Measurements from ENCODE around the gene GLRA1. TPM values are rescaled to one million over a fixed set of nuclear protein-coding genes. Genes with fewer than 3 reads are reported as not detected.
A peak's percentile ranks its signal among the peaks of the same experiment; 100 is the strongest.
"Not testable (repeated sequence)": the region's sequence is repeated elsewhere in the genome, so short reads cannot be mapped to it uniquely, and the experiment has no call there.

The GLRA1 gene
- total and polyA plus RNA-seq, 3 experiments from 2014 or later, result not detected

DNA sequence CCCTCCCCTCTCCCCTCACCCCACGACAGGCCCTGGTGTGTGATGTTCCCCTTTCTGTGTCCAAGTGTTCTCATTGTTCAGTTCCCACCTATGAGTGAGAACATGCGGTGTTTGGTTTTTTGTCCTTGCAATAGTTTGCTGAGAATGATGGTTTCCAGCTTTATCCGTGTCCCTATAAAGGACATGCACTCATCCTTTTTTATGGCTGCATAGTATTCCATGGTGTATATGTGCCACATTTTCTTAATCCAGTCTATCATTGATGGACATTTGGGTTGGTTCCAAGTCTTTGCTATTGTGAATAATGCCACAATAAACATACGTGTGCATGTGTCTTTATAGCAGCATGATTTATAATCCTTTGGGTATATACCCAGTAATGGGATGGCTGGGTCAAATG lies 63.8 kb downstream of the GLRA1 start:
- H3K27me3 ChIP-seq (ENCODE audit: insufficient read depth, low read length, poor library complexity, severe bottlenecking); CTCF ChIA-PET; H3K27me3 Mint-ChIP-seq; H3K36me3 ChIP-seq (ENCODE audit: insufficient read depth, low read length); DNase-seq; H3K9me3 ChIP-seq (ENCODE audit: low read length); H3K9me3 Mint-ChIP-seq; H3K4me1 Mint-ChIP-seq; POLR2A ChIA-PET; H3K36me3 Mint-ChIP-seq; H3K4me3 Mint-ChIP-seq; H3K4me3 ChIP-seq (ENCODE audit: low read length); H3K27ac ChIP-seq (ENCODE audit: low read depth, low read length); H3K4me1 ChIP-seq (ENCODE audit: insufficient read depth, low read length); H3K27ac Mint-ChIP-seq: not testable (repeated sequence)

DNA sequence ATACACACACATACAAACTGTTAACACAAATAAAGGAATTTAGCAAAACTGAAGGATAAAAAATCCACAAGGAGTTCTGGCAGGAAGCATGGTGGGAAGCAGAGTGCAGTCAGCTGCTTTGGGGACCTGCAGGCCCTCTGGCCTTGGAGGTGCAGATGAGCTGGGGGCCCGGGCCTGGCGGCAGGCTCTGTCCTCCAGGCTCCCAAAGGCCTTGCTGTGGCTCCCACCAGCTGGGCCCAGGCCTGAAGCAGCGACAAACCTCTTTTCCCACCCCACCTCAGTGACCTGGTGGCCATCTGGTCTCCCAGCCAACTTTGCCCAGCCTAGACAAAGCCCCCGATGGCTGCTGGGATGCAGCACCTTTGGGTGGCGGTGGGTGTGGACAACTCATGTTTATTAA lies 67.8 kb downstream of the GLRA1 start:
- no peaks in the 10 kb centered on the region for H3K4me1 ChIP-seq (ENCODE audit: insufficient read depth, low read length)
- Mint-ChIP-seq H3K9me3 (peaks cover 0 to 4% (median 0%) of the 10 kb centered on the region in 5 donors), H3K27ac (no peak overlapping the region), H3K4me3 (no peak overlapping the region), H3K36me3 (peaks cover 0 to 9% (median 0%) of the 10 kb centered on the region in 3 donors), H3K4me1 (peaks cover 0 to 2% (median 0%) of the 10 kb centered on the region in 3 donors), H3K27me3 (peaks cover 0 to 3% of the 10 kb centered on the region in 2 donors)
- no peaks in the 10 kb centered on the region for H3K36me3 ChIP-seq (ENCODE audit: insufficient read depth, low read length)
- ChIA-PET POLR2A (no interaction called here), CTCF (no interaction called here)
- DNase-seq, result no peak
- no peaks in the 10 kb centered on the region for H3K9me3 ChIP-seq (ENCODE audit: low read length)
- H3K4me3 ChIP-seq (ENCODE audit: low read length), result no peak overlapping the region
- no peaks in the 10 kb centered on the region for H3K27me3 ChIP-seq (ENCODE audit: insufficient read depth, low read length, poor library complexity, severe bottlenecking)
- no peak overlapping the region for H3K27ac ChIP-seq (ENCODE audit: low read depth, low read length)

DNA sequence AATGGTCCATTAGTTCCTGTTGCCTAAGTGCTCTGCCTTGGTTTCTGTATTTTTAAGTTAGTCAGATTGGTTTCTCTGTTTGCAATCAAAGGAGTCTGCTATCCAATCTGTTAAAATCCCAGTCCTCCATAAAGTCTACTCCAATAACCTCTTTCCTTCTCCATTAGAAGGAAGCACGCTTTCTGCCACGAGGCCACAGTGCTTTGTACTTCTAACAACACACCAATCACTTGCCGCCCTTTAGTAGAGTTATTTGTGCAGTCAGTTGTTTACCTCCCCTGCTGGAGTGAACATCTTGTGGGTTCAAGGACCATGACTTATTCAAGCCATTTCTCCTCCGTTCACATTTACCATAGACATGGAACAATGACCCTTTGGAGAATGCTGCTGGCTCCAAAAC lies 69.0 kb downstream of the GLRA1 start:
- DNase-seq, result no peak
- Mint-ChIP-seq H3K27me3 (peaks cover 0 to 3% of the 10 kb centered on the region in 2 donors), H3K27ac (peak overlapping the region in 2 of 8 donors; percentile 13 to 48), H3K36me3 (peaks cover 0 to 9% (median 0%) of the 10 kb centered on the region in 3 donors), H3K4me3 (no peak overlapping the region), H3K9me3 (no peaks in the 10 kb centered on the region), H3K4me1 (peaks cover 0 to 2% (median 0%) of the 10 kb centered on the region in 3 donors)
- Histone ChIP-seq H3K27me3 (ENCODE audit: insufficient read depth, low read length, poor library complexity, severe bottlenecking) (no peaks in the 10 kb centered on the region), H3K36me3 (ENCODE audit: insufficient read depth, low read length) (no peaks in the 10 kb centered on the region), H3K9me3 (ENCODE audit: low read length) (no peaks in the 10 kb centered on the region), H3K4me3 (ENCODE audit: low read length) (no peak overlapping the region), H3K27ac (ENCODE audit: low read depth, low read length) (no peak overlapping the region), H3K4me1 (ENCODE audit: insufficient read depth, low read length) (no peaks in the 10 kb centered on the region)
- ChIA-PET POLR2A (no interaction called here), CTCF (no interaction called here)

DNA sequence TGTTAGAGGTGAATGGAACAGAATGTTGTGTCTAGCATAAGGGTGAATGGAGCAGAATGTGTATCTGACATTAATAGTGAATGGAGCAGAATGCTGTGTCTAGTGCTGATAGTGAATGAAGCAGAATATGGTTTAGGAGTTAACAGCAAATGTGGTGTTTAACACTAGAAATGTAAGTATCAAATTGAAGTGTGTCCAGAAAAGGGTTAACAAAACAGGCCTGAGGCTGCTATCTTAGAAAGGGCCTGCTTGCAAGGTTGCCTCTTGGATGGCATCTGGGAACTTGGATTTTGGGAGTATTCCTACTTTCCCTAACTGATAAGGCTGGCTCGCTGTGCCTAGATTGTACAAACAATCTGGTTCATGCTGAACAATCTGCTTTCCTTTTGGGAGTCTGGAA lies 76.8 kb downstream of the GLRA1 start:
- Mint-ChIP-seq H3K4me3 (no peak overlapping the region), H3K4me1 (no peaks in the 10 kb centered on the region), H3K27me3 (no peaks in the 10 kb centered on the region), H3K27ac (no peak overlapping the region), H3K36me3 (no peaks in the 10 kb centered on the region), H3K9me3 (peaks cover 0 to 4% (median 1%) of the 10 kb centered on the region in 5 donors)
- ChIA-PET CTCF (no interaction called here), POLR2A (no interaction called here)
- Histone ChIP-seq H3K36me3 (ENCODE audit: insufficient read depth, low read length) (no peaks in the 10 kb centered on the region), H3K27me3 (ENCODE audit: insufficient read depth, low read length, poor library complexity, severe bottlenecking) (no peaks in the 10 kb centered on the region), H3K9me3 (ENCODE audit: low read length) (no peaks in the 10 kb centered on the region), H3K27ac (ENCODE audit: low read depth, low read length) (no peak overlapping the region), H3K4me3 (ENCODE audit: low read length) (no peak overlapping the region), H3K4me1 (ENCODE audit: insufficient read depth, low read length) (no peaks in the 10 kb centered on the region)
- DNase-seq, result no peak

DNA sequence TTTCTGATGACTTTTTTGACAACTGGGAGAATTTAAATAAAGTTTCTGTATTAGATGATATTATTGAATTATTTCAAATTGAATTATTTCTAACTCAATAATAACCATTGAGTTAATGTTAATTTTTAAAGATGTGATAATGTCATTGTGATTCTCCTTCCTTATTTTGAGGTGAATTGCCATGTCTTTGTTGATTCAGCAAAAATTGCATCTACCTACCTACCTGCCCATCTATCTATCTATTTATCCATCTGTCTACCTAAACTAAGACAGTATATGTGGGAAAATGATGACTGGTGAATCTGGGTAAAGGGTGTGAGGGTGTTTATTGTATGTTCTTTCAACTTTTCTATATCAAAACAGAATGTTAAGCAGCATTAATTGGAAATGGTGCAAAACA lies 77.9 kb downstream of the GLRA1 start:
- no peaks in the 10 kb centered on the region for H3K27me3 Mint-ChIP-seq
- no peaks in the 10 kb centered on the region for H3K36me3 Mint-ChIP-seq
- no peaks in the 10 kb centered on the region for H3K4me1 Mint-ChIP-seq
- H3K27ac Mint-ChIP-seq, result no peak overlapping the region
- Histone ChIP-seq H3K27ac (ENCODE audit: low read depth, low read length) (no peak overlapping the region), H3K9me3 (ENCODE audit: low read length) (no peaks in the 10 kb centered on the region), H3K4me3 (ENCODE audit: low read length) (no peak overlapping the region), H3K4me1 (ENCODE audit: insufficient read depth, low read length) (no peaks in the 10 kb centered on the region), H3K27me3 (ENCODE audit: insufficient read depth, low read length, poor library complexity, severe bottlenecking) (no peaks in the 10 kb centered on the region), H3K36me3 (ENCODE audit: insufficient read depth, low read length) (no peaks in the 10 kb centered on the region)
- peaks cover 0 to 6% (median 1%) of the 10 kb centered on the region in 5 donors for H3K9me3 Mint-ChIP-seq
- no peak for DNase-seq
- ChIA-PET CTCF (no interaction called here), POLR2A (no interaction called here)
- H3K4me3 Mint-ChIP-seq, result no peak overlapping the region

DNA sequence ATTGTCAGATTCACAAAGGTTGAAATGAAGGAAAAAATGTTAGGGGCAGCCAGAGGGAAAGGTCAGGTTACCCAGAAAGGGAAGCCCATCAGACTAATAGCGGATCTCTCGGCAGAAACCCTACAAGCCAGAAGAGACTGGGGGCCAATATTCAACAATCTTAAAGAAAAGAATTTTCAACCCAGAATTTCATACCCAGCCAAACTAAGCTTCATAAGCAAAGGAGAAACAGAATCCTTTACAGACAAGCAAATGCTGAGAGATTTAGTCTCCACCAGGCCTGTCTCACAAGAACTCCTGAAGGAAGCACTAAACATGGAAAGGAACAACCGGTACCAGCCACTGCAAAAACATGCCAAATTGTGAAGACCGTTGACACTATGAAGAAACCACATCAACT lies 91.8 kb downstream of the GLRA1 start:
- H3K36me3 ChIP-seq (ENCODE audit: insufficient read depth, low read length); H3K9me3 ChIP-seq (ENCODE audit: low read length); POLR2A ChIA-PET; DNase-seq; H3K27me3 Mint-ChIP-seq; H3K27me3 ChIP-seq (ENCODE audit: insufficient read depth, low read length, poor library complexity, severe bottlenecking); H3K4me3 Mint-ChIP-seq; H3K4me3 ChIP-seq (ENCODE audit: low read length); H3K27ac ChIP-seq (ENCODE audit: low read depth, low read length): not testable (repeated sequence)
- H3K9me3 Mint-ChIP-seq, result peaks cover 29 to 73% (median 64%) of the 10 kb centered on the region in 5 donors
- H3K36me3 Mint-ChIP-seq, result peaks cover 6 to 57% (median 15%) of the 10 kb centered on the region in 3 donors
- H3K27ac Mint-ChIP-seq, result peak overlapping the region in 1 of 8 donors; percentile 6
- peaks cover 20 to 23% (median 22%) of the 10 kb centered on the region in 3 donors for H3K4me1 Mint-ChIP-seq
- CTCF ChIA-PET, result interaction anchor here (9.0 kb wide), 1 partner anchor 311 kb away, joined by 147 read pairs; no protein-coding TSS in a partner anchor
- peaks cover 16% of the 10 kb centered on the region for H3K4me1 ChIP-seq (ENCODE audit: insufficient read depth, low read length)

DNA sequence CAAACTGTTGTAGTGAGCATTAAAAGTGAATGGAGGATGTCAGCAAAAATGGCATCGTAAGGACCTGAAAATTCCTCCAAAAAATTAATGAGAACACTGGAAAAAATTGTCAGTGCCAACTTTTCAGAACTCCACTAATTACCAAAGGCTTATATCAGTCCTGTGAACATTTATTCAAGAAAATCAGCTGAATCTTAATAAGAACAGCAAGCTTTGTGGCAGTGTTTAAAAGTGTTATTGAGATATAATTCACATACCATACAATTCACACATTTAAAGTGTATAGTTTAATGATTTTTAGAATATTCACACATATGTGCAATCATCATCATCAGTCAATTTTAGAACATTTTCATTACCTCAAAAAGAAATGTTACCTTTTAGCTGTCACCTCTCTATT lies 95.3 kb downstream of the GLRA1 start:
- peaks cover 7% of the 10 kb centered on the region for H3K9me3 ChIP-seq (ENCODE audit: low read length)
- ChIA-PET CTCF (interaction anchor here (9.0 kb wide), 1 partner anchor 314 kb away, joined by 147 read pairs; no protein-coding TSS in a partner anchor), POLR2A (no interaction called here)
- Mint-ChIP-seq H3K9me3 (peaks cover 22 to 39% (median 35%) of the 10 kb centered on the region in 5 donors), H3K4me1 (peaks cover 22 to 23% (median 22%) of the 10 kb centered on the region in 3 donors), H3K36me3 (peaks cover 8 to 38% (median 18%) of the 10 kb centered on the region in 3 donors), H3K27me3 (peaks cover 0 to 3% of the 10 kb centered on the region in 2 donors), H3K27ac (no peak overlapping the region), H3K4me3 (no peak overlapping the region)
- no peak for DNase-seq
- no peaks in the 10 kb centered on the region for H3K36me3 ChIP-seq (ENCODE audit: insufficient read depth, low read length)
- no peak overlapping the region for H3K4me3 ChIP-seq (ENCODE audit: low read length)
- H3K27me3 ChIP-seq (ENCODE audit: insufficient read depth, low read length, poor library complexity, severe bottlenecking), result no peaks in the 10 kb centered on the region
- peaks cover 16% of the 10 kb centered on the region for H3K4me1 ChIP-seq (ENCODE audit: insufficient read depth, low read length)
- no peak overlapping the region for H3K27ac ChIP-seq (ENCODE audit: low read depth, low read length)

DNA sequence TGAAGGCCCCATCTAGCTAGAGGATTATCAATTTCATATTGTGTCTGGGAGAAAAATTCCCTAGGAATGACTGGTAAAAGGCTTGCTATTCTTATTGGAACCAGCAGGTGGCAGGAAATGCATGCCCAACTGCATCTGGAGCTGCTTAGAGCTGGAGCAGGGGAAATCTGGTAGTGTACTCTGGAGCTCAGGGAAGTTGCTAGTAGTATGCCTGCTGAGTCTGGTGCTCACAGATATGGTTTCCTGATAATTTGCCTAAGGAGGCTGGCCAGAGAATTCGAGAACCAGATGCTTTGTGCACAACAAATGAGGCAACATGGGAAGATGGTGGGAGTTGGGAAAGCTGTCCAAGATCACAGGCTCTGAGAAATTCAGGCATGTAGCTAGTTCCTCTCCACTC lies 99.2 kb downstream of the GLRA1 start:
- Mint-ChIP-seq H3K36me3 (peaks cover 3 to 10% (median 10%) of the 10 kb centered on the region in 3 donors), H3K4me1 (peaks cover 6 to 10% (median 7%) of the 10 kb centered on the region in 3 donors), H3K27me3 (no peaks in the 10 kb centered on the region), H3K9me3 (peaks cover 0 to 4% (median 3%) of the 10 kb centered on the region in 5 donors), H3K27ac (peak overlapping the region in 1 of 8 donors; percentile 13), H3K4me3 (no peak overlapping the region)
- H3K4me3 ChIP-seq (ENCODE audit: low read length), result no peak overlapping the region
- H3K27ac ChIP-seq (ENCODE audit: low read depth, low read length), result no peak overlapping the region
- POLR2A ChIA-PET, result no interaction called here
- no peaks in the 10 kb centered on the region for H3K4me1 ChIP-seq (ENCODE audit: insufficient read depth, low read length)
- H3K27me3 ChIP-seq (ENCODE audit: insufficient read depth, low read length, poor library complexity, severe bottlenecking), result no peaks in the 10 kb centered on the region
- no peaks in the 10 kb centered on the region for H3K9me3 ChIP-seq (ENCODE audit: low read length)
- DNase-seq, result peak in 4 of 5 donors; percentile 19 to 47 (median 22)
- H3K36me3 ChIP-seq (ENCODE audit: insufficient read depth, low read length), result no peaks in the 10 kb centered on the region
- CTCF ChIA-PET, result interaction anchor here (0.7 to 9.0 kb wide), 16 partner anchors 10 to 679 kb away, joined by 3 to 147 read pairs (median 4); no protein-coding TSS in a partner anchor

Measured in CD8-positive, alpha-beta memory T cell (primary cell).